K562 (cell line): ENCODE measurements around the gene PLD3. TPM values are rescaled to one million over a fixed set of nuclear protein-coding genes. Genes with fewer than 3 reads are reported as not detected.

ENCODE experiments used
- ATF7 ChIP-seq: fragments of 450-650 bp; IDR thresholded peaks from 2 replicates; pipeline ENCODE4 v1.7.1; 2014; ENCODE audit warnings: mild to moderate bottlenecking, moderate library complexity
- BRF2 ChIP-seq: IDR thresholded peaks from 3 replicates; pipeline ENCODE4 v1.6.1; 2011; ENCODE audit warnings: borderline replicate concordance, mild to moderate bottlenecking; ENCODE audit not compliant: insufficient read length, insufficient read depth
- CBX1 ChIP-seq: sonication (generic); IDR thresholded peaks from 2 replicates; pipeline ENCODE4 v1.6.1; 2016; ENCODE audit warnings: antibody characterized with exemption, low read depth, mild to moderate bottlenecking
- FOXA1 ChIP-seq: fragments of 450-650 bp; IDR thresholded peaks from 2 replicates; pipeline ENCODE4 v1.6.1; 2016; ENCODE audit warnings: mild to moderate bottlenecking, borderline replicate concordance
- ILK ChIP-seq: fragments of 450-650 bp; IDR thresholded peaks from 2 replicates; pipeline ENCODE4 v1.6.1; 2016; ENCODE audit warnings: missing genetic modification characterization, low read depth, mild to moderate bottlenecking, missing compliant biosample characterization, moderate library complexity, borderline replicate concordance
- KDM4B ChIP-seq, 2 experiments: fragments of 450-650 bp in 1 of 2; sonication (generic) in 1 of 2; IDR thresholded peaks; 2 replicates each; pipeline ENCODE4 v1.6.1; 2016 to 2017; ENCODE audit warnings: borderline replicate concordance in 2 of 2, antibody characterized with exemption in 1 of 2, low read depth in 1 of 2, mild to moderate bottlenecking in 1 of 2
- KLF13 ChIP-seq: fragments of 450-650 bp; IDR thresholded peaks from 2 replicates; pipeline ENCODE4 v1.6.1; 2016; ENCODE audit warnings: missing genetic modification characterization, low read depth, mild to moderate bottlenecking, missing compliant biosample characterization, moderate library complexity, borderline replicate concordance
- NONO ChIP-seq, 2 experiments: fragments of 200-400 bp in 1 of 2; fragments of 450-650 bp in 1 of 2; formaldehyde crosslinking in 1 of 2; IDR thresholded peaks; 2 replicates each; pipeline ENCODE4 v1.6.1; 2017; ENCODE audit warnings: low read depth in 2 of 2, mild to moderate bottlenecking in 2 of 2, moderate library complexity in 2 of 2, low read length in 1 of 2
- PHF8 ChIP-seq: fragments of 200-600 bp; sonication (generic); IDR thresholded peaks from 2 replicates; pipeline ENCODE4 v1.6.1; 2012; ENCODE audit warnings: mixed run types, mild to moderate bottlenecking, inconsistent platforms, low read length, moderate library complexity, borderline replicate concordance
- PTTG1 ChIP-seq: fragments of 450-650 bp; IDR thresholded peaks from 2 replicates; pipeline ENCODE4 v1.6.1; 2016; ENCODE audit warnings: low read depth, mild to moderate bottlenecking, missing genetic modification characterization, missing compliant biosample characterization
- SMC3 ChIP-seq: conservative IDR thresholded peaks from 2 replicates; pipeline ENCODE4 v1.6.1; 2011; ENCODE audit warnings: low read depth, low read length, improper control_type of control experiment; ENCODE audit not compliant: insufficient read depth
- USF1 ChIP-seq: sonication (generic); formaldehyde crosslinking; IDR thresholded peaks from 2 replicates; pipeline ENCODE4 v1.9.0; 2022; ENCODE audit warnings: mild to moderate bottlenecking, missing genetic modification reagents
- ZNF511 ChIP-seq: sonication (generic); formaldehyde crosslinking; IDR thresholded peaks from 2 replicates; pipeline ENCODE4 v1.8.0; 2022; ENCODE audit warnings: mild to moderate bottlenecking, missing genetic modification reagents
- ZNF592 ChIP-seq: fragments of 450-650 bp; IDR thresholded peaks from 2 replicates; pipeline ENCODE4 v1.6.1; 2017; ENCODE audit warnings: antibody characterized with exemption, mild to moderate bottlenecking
- polyA plus RNA-seq, 8 experiments: library from polyadenylated mRNA; depleted of rRNA in 4 of 8; stranded (reverse) in 5 of 8; unstranded in 3 of 8; fragments of >200 nt; fragmentation: Nextera tagmentation in 2 of 8; fragmentation: Illumina TruSeq in 1 of 8; extraction: Ambion mirVana in 2 of 8; extraction: Trizol in 1 of 8; gene quantifications; 2 replicates each; pipeline versions ENCODE4 v1.2.1 to v1.2.3, GENCODE V29; 2011 to 2014; ENCODE audit warnings: inconsistent platforms in 1 of 8, missing spikeins in 1 of 8
- total RNA-seq, 7 experiments: library from RNA; depleted of rRNA in 6 of 7; stranded (reverse); fragments of >200 nt in 6 of 7; fragmentation: Illumina TruSeq in 2 of 7; extraction: Trizol in 2 of 7; gene quantifications; 2 replicates each; pipeline versions ENCODE4 v1.2.1 to v1.2.3, GENCODE V29; 2011 to 2021; ENCODE audit warnings: low replicate concordance in 1 of 7

The PLD3 gene
- total and polyA plus RNA-seq, 9 of the 15 experiments (the other 6 are each of a cell fraction or from before 2014, with no cell fraction given) = 2.3 to 128 (median 72.7) TPM

GRCh38 chr19:40348125-40348913, at the start of gene PLD3, which contains the start of gene C19orf47 (continued):
- TF ChIP-seq BRF2 (no peak), ZNF592 (no peak), ZNF511 (CRISPR knock-in tag) (no peak), NONO (IDR thresholded peaks at IDR 0.05; ENCODE audit: low read depth in 2 of 2, low read length in 1 of 2) (no peak), KLF13 (tag) (no peak), KDM4B (IDR thresholded peaks at IDR 0.05; ENCODE audit: borderline replicate concordance in 2 of 2, low read depth in 1 of 2) (peak in 1 of 2 experiments; percentile 96; a peak in 1 of 4 replicates), ILK (tag) (no peak), SMC3 (no peak), FOXA1 (no peak), CBX1 (peak; percentile 49; the same call in 1 of the 2 replicates), USF1 (CRISPR knock-in tag) (peak; percentile 100), PHF8 (peak; percentile 80; the same call in 1 of the 2 replicates), ATF7 (peak; percentile 91), PTTG1 (tag) (no peak)
- TF ChIP-seq, all 486 proteins: peak for 129
